GM18520 (cell line): ENCODE results near the gene HPD.
"Not testable (repeated sequence)": the region's sequence is repeated elsewhere in the genome, so short reads cannot be mapped to it uniquely, and the experiment has no call there.

Source experiments
- ATAC-seq: cut with Tn5 transposase; IDR thresholded peaks from one replicate; pipeline ENCODE4 v1.9.1; 2021; ENCODE audit not compliant: unreplicated experiment

The HPD gene

DNA sequence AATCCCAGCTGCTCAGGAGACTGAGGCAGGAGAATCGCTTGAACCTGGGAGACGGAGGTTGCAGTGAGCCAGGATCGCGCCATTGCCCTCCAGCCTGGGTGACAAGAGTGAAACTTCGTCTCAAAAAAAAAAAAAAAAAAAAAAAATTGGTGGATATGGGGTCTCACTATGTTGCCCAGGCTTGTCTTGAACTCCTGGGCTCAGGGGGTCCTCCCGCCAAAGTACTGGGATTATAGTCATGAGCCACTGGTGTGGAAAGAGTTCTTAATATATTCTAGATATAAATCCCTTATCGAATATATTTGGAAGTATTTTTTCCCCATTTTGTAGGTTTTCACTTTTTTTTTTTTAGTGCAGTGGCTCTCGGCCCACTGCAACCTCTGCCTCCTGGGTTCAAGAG is 10.6 kb upstream of the HPD start:
- not testable (repeated sequence) for ATAC-seq

DNA sequence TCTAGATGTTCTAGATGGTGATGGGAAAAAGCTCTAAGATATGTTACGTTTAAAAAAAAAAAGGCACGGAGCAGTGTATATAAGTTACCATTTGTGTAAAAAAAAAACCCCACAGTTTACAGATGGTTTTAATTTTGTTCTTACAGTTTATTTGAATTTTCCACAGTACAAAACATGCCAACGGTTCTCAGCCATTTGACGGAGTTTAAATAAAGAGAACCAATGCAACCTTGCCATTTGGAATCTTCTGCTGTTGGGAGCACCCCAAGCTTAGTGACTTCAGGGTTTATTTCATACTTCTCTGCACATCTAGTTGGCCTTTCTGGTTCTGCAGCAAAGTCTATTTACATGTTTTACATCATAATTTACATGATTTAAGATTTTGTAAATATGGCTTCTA is 7.7 kb upstream of the HPD start:
- no peak for ATAC-seq

DNA sequence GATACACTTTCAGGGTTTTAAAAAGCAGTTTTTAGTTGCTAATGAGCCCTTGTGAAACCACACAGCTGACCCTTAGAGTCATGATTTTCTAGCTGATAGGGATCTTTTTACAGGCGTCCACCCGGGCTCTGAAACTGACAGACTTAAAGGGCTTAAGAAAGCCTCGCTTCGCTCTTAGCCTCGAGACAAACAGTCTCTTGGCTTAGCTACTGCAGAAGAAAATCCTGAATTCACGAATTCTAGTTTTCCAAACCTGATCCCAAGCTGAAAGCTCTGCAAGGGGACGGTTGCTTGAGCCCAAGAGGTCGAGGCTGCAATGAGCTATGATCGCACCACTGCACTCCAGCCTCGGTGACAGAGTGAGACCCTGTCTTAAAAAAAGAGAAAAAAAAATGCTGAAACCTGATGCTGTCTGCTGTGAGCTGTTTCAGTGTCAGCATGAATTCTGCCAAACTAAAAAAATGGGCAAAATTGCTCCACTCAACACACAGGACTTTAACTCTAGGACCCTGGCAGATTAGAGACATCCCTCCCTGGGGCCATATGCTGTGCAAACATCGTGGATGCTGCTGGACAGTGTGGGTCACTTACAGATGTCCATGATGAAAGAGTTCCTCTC is 3.1 kb upstream of the HPD start:
- ATAC-seq = no peak

DNA sequence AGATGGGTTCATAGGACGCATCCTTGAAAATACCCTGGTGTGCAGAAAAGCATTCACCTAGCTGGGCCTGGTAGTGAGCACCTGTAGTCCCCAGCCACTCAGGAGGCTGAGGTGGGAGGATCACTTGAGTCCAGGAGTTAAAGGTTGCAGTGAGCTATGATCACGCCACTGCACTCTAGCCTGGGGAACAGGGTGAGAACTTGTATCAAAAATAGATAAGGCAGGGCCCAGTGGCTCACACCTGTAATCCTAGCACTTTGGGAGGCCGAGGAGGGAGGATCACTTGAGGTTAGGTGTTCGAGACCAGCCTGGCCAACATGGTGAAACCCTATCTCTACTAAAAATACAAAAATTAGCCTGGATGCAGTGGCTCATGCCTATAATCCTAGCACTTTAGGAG is 2.0 kb upstream of the HPD start:
- ATAC-seq = not testable (repeated sequence)

DNA sequence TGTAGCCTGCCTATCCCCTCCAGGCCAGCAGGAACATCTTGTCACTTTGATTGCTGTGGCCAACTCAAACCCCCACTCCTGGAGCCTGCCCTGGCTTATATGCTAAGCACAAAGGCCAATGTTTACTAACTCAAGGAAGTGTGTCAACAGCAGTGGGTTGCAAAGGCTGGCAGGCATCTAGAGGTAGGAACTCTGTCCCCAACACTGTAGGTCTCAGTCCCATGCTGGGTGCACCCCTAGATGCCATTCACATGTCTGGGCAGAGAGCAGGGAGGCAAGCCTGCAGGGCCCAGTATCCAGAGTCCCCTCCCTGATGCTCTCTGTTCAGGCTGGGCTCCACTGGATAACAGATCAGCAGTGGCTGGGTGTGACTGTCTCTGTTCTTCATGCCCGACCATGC is 1.6 kb upstream of the HPD start:
- no peak for ATAC-seq

DNA sequence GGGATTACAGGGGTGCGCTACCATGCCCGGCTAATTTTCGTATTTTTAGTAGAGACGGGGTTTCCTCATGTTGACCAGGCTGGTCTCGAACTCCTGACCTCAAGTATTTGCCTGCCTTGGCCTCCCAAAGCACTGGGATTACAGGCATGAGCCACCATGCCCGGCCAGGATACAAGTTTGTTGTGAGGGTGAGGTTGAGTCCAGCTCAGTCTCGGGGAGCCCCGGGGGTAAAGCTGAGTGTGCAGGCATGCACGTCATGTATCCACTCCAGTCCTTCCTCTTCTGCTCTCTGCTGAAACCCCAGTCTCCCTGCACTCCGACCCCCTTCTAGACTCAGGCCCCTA is 369 bp downstream of the HPD start:
- no peak for ATAC-seq

DNA sequence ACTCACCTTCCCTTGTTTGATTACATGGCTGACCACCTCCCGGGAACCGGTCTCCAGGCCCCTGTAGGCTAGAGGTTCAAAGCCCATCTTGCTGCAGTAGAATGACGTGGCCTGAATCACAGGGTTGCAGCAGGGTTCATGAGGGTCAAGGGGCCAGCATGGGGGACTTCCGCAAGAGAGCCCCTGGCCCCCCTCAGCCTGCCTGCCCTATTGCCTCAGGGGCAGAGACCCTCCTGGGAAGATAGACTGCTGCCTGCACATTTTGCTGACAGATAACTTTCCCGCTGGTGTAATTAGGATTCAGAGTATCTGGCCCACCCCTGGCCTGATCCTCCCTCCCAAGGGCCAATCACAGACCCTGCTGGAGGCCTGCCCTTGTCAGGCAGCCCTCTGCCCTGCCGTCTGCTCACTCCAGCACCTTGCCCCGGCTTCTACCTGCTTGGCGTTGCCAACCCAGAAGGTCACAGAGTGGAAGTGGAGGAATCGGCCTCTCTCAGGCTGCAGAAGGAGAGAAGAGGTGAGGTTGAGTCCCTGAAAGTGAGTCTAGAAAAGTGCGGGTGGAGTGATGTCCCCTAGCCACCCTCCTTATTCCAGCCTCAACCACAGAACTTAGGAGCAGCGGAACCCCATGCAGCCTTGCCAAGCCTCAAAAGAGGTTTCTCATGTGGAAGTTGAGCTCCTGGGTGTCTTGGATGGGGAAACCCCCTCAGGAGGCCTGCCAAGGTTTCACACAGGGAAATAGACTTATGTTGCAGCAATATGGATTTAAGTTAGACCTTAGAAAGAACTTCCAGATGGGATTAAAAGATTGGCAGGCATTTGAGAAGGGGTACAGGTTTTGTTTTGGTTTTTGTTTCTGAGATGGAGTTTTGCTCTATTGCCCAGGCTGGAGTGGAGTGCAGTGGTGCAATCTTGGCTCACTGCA is 1.1 kb downstream of the HPD start:
- ATAC-seq = no peak

DNA sequence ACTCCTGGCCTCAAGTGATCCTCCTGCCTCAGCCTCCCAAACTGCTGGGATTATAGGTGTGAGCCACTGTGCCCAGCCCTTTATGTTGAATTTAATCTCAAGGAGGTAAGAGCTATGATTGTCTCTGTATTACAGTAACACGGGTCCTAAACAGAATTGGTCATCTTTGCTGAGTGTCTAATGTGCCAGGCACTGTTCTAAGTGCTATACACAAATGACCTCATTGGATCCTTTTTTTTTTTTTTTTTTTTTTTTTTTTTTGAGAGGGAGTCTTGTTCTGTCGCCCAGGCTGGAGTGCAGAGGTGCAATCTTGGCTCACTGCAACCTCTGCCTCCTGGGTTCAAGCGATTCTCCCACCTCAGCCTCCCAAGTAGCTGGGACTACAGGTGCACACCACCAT is 6.3 kb downstream of the HPD start:
- ATAC-seq = not testable (repeated sequence)

DNA sequence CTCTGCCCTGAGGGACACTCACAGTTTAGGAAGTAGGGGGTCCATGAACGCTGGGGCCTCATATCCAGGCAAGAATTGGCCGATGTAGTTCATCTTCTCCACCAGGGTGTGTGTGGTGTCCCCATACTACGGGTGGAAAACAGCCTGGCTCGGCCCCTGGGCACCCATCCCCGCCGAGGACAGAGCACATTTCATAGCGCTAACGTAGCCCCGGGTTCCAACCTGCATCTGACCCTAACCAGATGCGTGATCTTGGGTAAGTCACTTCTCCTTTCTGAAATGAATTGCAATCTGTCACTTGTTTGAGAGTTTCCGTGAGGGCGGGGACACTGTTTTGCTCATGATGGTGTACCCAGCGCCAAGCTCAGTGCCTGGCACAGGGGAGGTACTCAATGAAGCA is 9.0 kb downstream of the HPD start:
- ATAC-seq = no peak

DNA sequence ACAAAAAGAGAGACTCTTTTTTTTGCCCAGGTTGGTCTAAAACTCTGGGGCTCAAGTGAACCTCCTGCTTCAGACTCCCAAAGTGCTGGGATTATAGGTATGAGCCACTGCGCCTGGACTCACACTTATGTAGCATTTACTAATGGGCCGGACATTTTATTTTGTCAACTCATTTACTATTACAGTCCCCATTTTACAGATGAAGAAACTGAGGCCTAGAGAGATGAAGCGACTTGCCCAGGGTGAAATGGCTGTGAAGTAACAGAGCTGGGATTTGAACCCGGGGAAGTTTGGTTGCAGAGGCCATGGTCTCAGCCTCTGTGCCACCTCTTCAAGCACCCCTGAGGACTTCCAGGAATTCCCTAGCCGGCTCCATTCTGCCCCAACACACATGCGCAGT is 9.4 kb downstream of the HPD start:
- ATAC-seq = no peak

DNA sequence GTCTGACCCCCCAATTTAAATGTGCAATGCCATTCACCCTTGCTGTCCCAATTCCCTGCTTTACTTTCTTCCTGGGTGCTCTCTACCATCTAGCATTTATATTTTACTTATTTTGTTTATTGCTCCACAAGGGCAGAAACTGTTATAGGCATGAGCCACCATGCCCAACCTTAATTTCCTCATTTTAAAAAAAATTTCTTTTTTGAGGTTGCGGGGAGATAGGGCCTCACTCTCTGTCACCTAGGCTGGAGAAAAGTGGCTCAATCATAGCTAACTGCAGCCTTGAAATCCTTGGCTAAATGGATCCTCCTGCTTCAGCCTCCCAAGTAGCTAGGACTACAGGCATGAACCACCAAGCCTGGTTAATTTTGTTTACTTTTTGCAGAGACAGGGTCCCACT is 13.0 kb downstream of the HPD start:
- ATAC-seq = no peak

DNA sequence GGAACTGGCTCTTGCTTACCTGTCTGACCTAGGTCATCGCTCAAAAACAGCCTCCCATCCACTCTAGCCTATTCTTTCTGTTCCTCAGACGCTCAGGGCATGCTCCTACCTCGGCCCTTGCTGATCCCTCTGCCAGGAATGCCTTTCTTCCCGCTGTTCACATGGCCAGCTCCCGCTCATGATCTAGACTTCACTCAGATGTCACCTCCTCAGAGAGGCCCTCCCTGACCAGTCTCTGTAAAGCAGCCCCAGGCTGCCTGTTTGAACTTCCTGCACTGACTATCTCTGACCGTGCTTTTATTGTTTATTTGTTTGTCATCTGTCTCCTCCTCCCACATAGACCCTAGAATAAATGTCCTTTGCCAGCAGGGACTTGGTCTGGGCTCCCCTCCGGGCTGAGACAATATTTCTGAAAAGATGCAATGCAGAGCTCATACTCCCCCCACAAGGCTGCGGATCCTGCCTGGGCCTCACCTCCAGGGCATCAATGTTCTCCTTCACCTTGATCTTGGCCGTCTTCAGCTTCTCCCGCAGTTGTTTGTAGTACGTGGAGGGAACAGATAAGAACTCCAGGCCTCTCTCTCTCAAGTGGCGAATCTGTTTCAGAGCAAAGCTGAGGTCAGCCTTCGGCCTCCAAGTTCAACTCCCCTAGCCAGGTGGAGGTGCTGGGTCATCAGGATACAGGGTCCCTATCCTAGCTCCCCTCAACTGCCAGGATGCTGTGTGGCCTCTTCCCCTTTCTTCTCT is 15.2 kb downstream of the HPD start:
- no peak for ATAC-seq

DNA sequence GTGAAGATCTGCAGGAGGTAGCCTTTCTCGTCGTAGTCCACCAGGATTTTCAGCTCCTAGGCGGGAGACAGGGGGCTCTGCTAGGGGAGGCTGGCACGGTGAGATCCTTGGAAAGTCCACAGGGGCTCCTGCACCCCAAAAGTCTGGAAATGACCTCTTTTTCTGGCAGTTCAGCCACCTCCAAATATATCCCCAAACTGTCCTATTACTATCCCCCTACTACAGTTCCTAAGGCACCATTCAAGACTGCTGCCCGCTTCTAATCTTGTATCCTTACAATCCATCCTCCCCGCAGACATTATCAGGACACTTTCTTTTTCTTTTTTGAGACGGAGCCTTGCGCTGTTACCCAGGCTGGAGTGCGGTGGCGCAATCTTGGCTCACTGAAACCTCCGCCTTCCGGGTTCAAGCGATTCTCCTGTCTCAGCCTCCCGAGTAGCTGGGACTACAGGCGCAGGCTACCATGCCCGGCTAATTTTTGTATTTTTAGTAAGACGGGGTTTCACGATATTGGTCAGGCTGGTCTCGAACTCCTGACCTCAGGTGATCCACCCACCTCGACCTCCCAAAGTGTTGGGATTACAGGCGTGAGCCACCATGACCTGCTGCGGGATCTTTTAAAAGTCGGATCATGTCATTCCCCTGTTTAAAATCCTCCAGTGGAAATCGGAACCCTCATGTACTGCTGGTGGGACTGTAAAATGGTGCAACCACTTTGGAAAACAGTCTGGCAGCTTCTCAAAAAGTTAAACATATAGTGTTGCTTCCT is 18.5 kb downstream of the HPD start:
- no peak for ATAC-seq

DNA sequence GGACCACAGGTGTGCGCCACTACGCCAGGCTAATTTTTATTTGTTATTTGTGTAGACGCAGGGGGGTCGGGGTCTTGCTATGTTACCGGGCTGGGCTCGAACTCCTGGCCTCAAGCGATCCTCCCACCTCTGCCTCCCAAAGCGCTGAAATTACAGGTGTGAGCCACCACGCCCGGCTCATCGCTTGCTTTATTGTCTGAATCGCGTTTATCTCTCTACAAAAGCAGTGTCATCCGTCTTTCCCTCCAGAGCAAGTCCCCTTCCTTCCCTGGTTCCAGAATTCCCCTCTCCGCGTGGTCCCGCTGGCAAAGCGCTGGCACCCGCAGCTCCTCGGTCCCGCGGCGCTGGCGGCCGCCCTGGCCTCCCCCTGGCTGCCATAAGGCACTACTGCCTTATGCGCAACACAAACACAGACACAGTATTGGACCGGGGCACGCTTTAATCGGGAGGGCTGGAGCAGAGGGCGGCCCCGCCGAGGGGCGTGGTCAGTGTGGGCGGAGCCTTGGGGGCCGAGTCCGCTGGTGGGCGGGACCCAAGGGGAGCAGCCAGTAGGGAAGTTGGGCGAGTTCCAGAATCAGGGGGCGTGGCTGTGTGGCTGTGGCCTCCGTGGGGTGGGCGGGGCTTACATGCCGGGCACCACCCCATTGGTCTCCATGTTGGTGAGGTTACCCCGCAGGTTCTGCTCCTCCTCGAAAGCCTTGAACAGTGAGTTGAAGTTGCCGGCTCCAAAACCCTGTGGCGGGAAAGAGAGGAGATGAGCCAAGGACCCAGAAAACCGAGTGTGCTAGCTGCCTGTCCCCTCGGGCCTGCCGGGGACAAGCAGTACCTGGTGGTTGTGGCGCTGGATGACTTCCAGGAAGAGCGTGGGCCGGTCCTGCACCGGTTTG is 19.3 kb downstream of the HPD start:
- ATAC-seq = peak; percentile 89

DNA sequence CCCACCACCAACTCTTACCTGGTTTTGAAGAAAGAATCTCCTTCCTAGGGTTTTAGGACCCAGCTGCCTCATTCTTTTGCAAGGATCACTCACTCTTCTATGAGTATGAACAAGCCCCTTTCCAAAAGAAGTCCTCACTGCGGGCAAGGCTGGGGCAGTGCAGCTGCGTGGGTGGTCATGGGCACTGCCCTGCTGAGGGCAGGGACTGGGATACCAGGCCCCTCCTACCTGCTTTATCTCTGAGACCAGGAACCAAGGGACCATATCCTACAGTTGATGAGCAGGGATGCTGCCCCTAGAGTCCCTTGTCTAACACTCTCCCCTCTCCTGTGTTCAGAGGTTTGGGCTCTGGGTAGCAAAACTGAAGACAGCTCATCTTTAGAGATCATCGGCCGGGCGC is 20.5 kb downstream of the HPD start:
- ATAC-seq = no peak

DNA sequence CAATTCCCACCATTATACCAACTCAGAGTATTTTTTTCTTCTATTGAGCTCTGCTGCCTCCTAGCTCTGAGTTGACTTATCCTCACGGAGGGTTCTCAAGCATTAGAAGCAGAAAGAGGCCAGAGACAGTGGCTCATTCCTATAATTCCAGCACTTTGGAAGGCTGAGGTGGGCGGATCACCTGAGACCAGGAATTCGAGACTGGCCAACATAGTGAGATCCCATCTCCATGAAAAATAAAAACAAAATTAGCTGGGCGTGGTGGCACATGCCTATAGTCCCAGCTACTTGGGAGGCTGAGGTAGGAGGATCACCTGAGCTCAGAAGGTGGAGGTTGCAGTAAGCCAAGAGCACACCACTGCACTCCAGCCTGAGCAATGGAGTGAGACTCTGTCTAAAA is 21.0 kb downstream of the HPD start:
- ATAC-seq = no peak

DNA sequence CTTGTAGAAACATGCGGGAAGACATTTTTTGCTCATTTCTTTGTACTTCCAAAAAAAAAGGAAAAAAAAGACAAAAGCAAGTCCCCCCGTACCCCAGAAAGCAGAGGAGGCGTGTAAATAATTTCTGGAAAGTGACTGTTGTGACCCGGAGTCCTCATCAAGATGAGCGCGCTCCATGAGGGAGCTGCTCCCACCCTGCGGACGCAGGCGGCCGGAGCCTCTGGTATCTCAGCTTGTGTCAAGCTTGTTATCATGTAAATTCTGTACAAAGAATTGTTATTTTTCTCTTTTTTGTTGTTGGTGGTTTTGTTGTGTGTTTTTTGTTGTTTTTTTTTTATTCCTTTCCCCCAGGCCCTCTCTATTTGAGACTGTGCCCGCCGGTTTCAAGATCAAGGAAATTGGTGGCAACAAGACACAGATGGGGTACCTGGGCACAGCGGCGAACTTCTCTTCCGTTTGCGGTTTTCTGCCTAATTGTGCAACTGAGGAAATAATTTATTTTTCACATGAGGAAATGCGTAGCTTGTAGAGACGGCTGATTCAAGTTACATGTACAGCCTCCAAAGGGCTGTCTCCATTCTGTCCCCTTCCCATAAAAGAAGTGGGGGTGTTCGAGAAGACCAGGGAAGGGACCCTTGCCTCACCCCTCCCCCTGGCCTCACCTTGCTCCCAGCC is 27.0 kb downstream of the HPD start:
- ATAC-seq = no peak

DNA sequence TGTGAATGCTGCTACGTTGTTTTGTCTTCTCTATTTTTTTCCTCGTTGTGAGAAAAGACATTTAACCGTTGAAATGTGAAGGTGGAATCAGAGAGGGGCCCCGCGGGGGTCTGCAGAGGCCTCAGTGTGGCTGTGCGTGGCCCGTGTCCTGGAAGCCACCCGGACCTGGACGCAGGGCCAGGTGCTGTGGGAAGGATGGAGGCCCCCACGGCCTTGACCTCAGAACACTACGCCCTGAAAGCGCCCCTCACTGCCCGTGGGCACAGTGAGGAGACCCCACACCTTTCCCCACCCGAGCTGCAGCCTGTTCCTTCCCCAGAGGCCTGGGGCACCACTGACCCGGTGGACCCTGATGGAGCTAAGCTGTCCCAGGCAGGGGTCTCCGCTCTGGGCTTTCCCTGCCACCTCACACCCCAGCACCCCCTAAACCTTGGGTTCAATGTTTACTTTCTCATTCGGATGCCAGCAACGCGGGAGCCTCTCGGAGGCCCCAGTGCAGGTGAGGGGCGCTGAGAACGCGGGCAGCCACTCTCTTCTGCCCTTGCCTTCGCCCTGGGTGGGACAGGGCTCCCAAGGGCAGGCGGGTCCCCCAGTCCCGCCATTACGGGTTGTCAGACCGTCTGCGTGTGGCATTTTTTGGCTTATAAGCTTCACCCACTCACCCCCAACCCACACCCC is 27.9 kb downstream of the HPD start:
- no peak for ATAC-seq

DNA sequence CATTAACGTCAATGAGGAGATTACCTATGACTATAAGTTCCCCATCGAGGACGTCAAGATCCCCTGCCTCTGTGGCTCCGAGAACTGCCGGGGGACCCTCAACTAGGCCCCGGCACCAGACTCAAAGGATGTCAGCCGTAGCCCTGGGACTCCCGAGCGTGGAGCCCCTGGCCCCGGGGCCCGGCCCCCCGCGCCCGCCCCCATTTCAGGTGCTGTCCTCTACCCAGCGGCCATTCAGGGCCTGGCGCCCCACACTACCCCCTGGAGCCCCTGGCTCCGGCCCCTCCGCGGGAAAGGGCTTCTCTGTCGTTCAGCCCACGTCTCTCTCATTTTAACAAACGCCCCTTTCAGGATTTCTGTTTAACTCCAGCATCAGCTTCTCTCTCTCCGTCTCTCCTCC is 28.5 kb downstream of the HPD start:
- ATAC-seq = no peak
